ENCODE measurements around the gene PLA2G2D. TPM values are rescaled to one million over a fixed set of nuclear protein-coding genes. Genes with fewer than 3 reads are reported as not detected.

PLA2G2D gene
- total RNA-seq, 1 donor from 2014 or later = not detected

- Histone ChIP-seq H3K36me3 (no peaks in the 10 kb centered on the region), H2AFZ (replicated peaks) (no peak overlapping the region), H3K27ac (no peak overlapping the region), H3K4me3 (no peak overlapping the region), H3K9me3 (ENCODE audit: low read depth) (no peaks in the 10 kb centered on the region), H3K4me2 (no peak overlapping the region), H3K9ac (no peak overlapping the region), H4K20me1 (ENCODE audit: low read depth) (no peaks in the 10 kb centered on the region), H3K27me3 (no peaks in the 10 kb centered on the region), H3F3A (ENCODE audit: low read depth) (no peaks in the 10 kb centered on the region), H3K79me2 (ENCODE audit: low read depth) (no peaks in the 10 kb centered on the region), H3K4me1 (no peaks in the 10 kb centered on the region)
- DNase-seq (ENCODE audit: low spot score) = no peak
- Mint-ChIP-seq H3K27ac (no peak overlapping the region), H3K4me3 (no peak overlapping the region), H3K9me3 (peaks cover 3% of the 10 kb centered on the region), H3K36me3 (no peaks in the 10 kb centered on the region), H3K4me1 (no peaks in the 10 kb centered on the region), H3K27me3 (ENCODE audit: insufficient read depth, low read depth) (peaks cover 7% of the 10 kb centered on the region)
- no peak for TF ChIP-seq EZH2 (IDR thresholded peaks at IDR 0.05)
- TF ChIP-seq, protein P1, sequence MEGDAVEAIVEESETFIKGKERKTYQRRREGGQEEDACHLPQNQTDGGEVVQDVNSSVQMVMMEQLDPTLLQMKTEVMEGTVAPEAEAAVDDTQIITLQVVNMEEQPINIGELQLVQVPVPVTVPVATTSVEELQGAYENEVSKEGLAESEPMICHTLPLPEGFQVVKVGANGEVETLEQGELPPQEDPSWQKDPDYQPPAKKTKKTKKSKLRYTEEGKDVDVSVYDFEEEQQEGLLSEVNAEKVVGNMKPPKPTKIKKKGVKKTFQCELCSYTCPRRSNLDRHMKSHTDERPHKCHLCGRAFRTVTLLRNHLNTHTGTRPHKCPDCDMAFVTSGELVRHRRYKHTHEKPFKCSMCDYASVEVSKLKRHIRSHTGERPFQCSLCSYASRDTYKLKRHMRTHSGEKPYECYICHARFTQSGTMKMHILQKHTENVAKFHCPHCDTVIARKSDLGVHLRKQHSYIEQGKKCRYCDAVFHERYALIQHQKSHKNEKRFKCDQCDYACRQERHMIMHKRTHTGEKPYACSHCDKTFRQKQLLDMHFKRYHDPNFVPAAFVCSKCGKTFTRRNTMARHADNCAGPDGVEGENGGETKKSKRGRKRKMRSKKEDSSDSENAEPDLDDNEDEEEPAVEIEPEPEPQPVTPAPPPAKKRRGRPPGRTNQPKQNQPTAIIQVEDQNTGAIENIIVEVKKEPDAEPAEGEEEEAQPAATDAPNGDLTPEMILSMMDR (IDR thresholded peaks at IDR 0.05) = no peak
- TF ChIP-seq EZH2phosphoT487 (IDR thresholded peaks at IDR 0.05) = no peak
Observed at GRCh38 chr1:20124456-20125057, 5.2 kb upstream of the PLA2G2D start.

GRCh38 chr1:20123722-20124455, 4.6 kb upstream of the PLA2G2D start:
- H3K27ac Mint-ChIP-seq = no peak overlapping the region
- no peaks in the 10 kb centered on the region for H3K36me3 ChIP-seq
- peaks cover 7% of the 10 kb centered on the region for H3K27me3 Mint-ChIP-seq (ENCODE audit: insufficient read depth, low read depth)
- H4K20me1 ChIP-seq (ENCODE audit: low read depth) = no peaks in the 10 kb centered on the region
- no peak overlapping the region for H2AFZ ChIP-seq (replicated peaks)
- no peaks in the 10 kb centered on the region for H3K9me3 ChIP-seq (ENCODE audit: low read depth)
- H3K9ac ChIP-seq = no peak overlapping the region
- no peak for DNase-seq (ENCODE audit: low spot score)
- H3K4me2 ChIP-seq = no peak overlapping the region
- TF ChIP-seq EZH2phosphoT487 (IDR thresholded peaks at IDR 0.05) = no peak
- TF ChIP-seq, protein P1 (IDR thresholded peaks at IDR 0.05) = no peak
- H3K27ac ChIP-seq = no peak overlapping the region
- H3K27me3 ChIP-seq = no peaks in the 10 kb centered on the region
- no peak overlapping the region for H3K4me3 Mint-ChIP-seq
- no peaks in the 10 kb centered on the region for H3K79me2 ChIP-seq (ENCODE audit: low read depth)
- H3K36me3 Mint-ChIP-seq = no peaks in the 10 kb centered on the region
- H3K4me1 Mint-ChIP-seq = no peaks in the 10 kb centered on the region
- no peak overlapping the region for H3K4me3 ChIP-seq
- H3F3A ChIP-seq (ENCODE audit: low read depth) = no peaks in the 10 kb centered on the region
- peaks cover 3% of the 10 kb centered on the region for H3K9me3 Mint-ChIP-seq
- no peaks in the 10 kb centered on the region for H3K4me1 ChIP-seq

DNA sequence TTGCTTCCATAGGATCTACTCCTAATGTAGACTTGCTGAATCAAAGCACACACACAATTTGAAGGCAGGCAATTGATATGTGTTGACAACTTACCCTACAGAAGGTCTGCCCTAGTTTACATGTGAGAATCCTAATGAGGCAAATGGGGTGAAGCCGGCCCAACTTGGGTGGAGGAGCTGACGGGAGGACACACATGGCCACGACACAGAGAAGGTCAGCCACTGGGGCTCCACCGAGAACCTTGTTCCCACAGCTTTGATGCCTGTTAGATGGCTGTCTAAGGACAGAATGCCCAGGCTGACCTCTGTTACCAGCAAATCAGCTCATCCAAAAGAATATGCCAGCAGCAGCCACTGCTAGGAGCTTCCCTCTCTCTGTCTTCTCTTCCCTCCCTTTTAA, 1.5 kb upstream of the PLA2G2D start:
- H3K27me3 ChIP-seq = no peaks in the 10 kb centered on the region
- Mint-ChIP-seq H3K36me3 (no peaks in the 10 kb centered on the region), H3K9me3 (no peaks in the 10 kb centered on the region), H3K27ac (no peak overlapping the region), H3K4me3 (no peak overlapping the region), H3K4me1 (no peaks in the 10 kb centered on the region), H3K27me3 (ENCODE audit: insufficient read depth, low read depth) (peaks cover 8% of the 10 kb centered on the region)
- no peak overlapping the region for H3K4me2 ChIP-seq
- no peak overlapping the region for H3K9ac ChIP-seq
- H3K79me2 ChIP-seq (ENCODE audit: low read depth) = no peaks in the 10 kb centered on the region
- no peaks in the 10 kb centered on the region for H3K4me1 ChIP-seq
- no peaks in the 10 kb centered on the region for H3F3A ChIP-seq (ENCODE audit: low read depth)
- no peak overlapping the region for H2AFZ ChIP-seq (replicated peaks)
- no peaks in the 10 kb centered on the region for H4K20me1 ChIP-seq (ENCODE audit: low read depth)
- TF ChIP-seq, protein P1 (IDR thresholded peaks at IDR 0.05) = no peak
- TF ChIP-seq EZH2 (IDR thresholded peaks at IDR 0.05) (no peak), EZH2phosphoT487 (IDR thresholded peaks at IDR 0.05) (no peak)
- no peak overlapping the region for H3K4me3 ChIP-seq
- H3K27ac ChIP-seq = no peak overlapping the region
- no peak for DNase-seq (ENCODE audit: low spot score)
- H3K36me3 ChIP-seq = no peaks in the 10 kb centered on the region
- H3K9me3 ChIP-seq (ENCODE audit: low read depth) = no peaks in the 10 kb centered on the region
